Common myeloid progenitor, CD34-positive (primary cell): ENCODE data around the gene NPHP4.

Experiments used
- CTCF ChIA-PET: fragments of 350-600 bp; sonication (Branson Sonifier 250); formaldehyde crosslinking; loops from one replicate; lab custom pipeline; 2021; ENCODE audit warnings: antibody characterized with exemption; lab: Charles Lee
- POLR2A ChIA-PET: fragments of 350-600 bp; sonication (Branson Sonifier 250); formaldehyde crosslinking; loops from one replicate; lab custom pipeline; 2021; ENCODE audit warnings: antibody characterized with exemption; lab: Charles Lee
- DNase-seq, 3 donors: peaks; one replicate each; pipeline versions ENCODE4 v3.0.0 to v3.0.0-alpha.2; 2013
- H3K27ac ChIP-seq, 2 experiments: 1 replicate in 1 of 2; 2 replicates in 1 of 2; pipeline ENCODE4 v1.7.0; 2013; ENCODE audit warnings: inconsistent platforms in 2 of 2, low read length in 2 of 2, mild to moderate bottlenecking in 2 of 2, low read depth in 1 of 2, moderate library complexity in 1 of 2; ENCODE audit not compliant: severe bottlenecking in 2 of 2, insufficient read depth in 1 of 2, poor library complexity in 1 of 2
- H3K27me3 ChIP-seq, 5 experiments: replicated peaks in 2 of 5; 1 replicate in 3 of 5; 2 replicates in 2 of 5; pipeline versions ENCODE4 v1.6.1 to v1.7.0; 2013; ENCODE audit warnings: low read length in 4 of 5, mild to moderate bottlenecking in 2 of 5, moderate library complexity in 2 of 5, inconsistent platforms in 1 of 5; ENCODE audit not compliant: insufficient read depth in 5 of 5, control insufficient read depth in 4 of 5
- H3K36me3 ChIP-seq, 4 experiments: 1 replicate in 2 of 4; 2 replicates in 2 of 4; pipeline versions ENCODE4 v1.6.1 to v1.7.0; 2013; ENCODE audit warnings: low read length in 3 of 4, control low read depth in 1 of 4, mild to moderate bottlenecking in 1 of 4; ENCODE audit not compliant: control insufficient read depth in 4 of 4, insufficient read depth in 4 of 4
- H3K4me1 ChIP-seq, 4 experiments: 1 replicate in 3 of 4; 2 replicates in 1 of 4; pipeline versions ENCODE4 v1.6.1 to v1.7.1; 2013; ENCODE audit warnings: low read length in 3 of 4, mild to moderate bottlenecking in 3 of 4, control low read depth in 1 of 4, inconsistent platforms in 1 of 4, moderate library complexity in 1 of 4; ENCODE audit not compliant: control insufficient read depth in 4 of 4, insufficient read depth in 4 of 4; ENCODE audit errors: control extremely low read depth in 1 of 4
- H3K4me3 ChIP-seq, 7 experiments: 1 replicate in 4 of 7; 2 replicates in 3 of 7; pipeline versions ENCODE4 v1.5.1 to v1.7.0; 2013; ENCODE audit warnings: mild to moderate bottlenecking in 7 of 7, low read length in 6 of 7, moderate library complexity in 6 of 7, inconsistent platforms in 2 of 7, low read depth in 2 of 7, control low read depth in 1 of 7; ENCODE audit not compliant: insufficient read depth in 4 of 7, control insufficient read depth in 1 of 7; ENCODE audit errors: extremely low read depth in 1 of 7
- H3K9me3 ChIP-seq, 5 experiments: 1 replicate in 4 of 5; 2 replicates in 1 of 5; pipeline versions ENCODE4 v1.6.1 to v1.7.1; 2013; ENCODE audit warnings: low read length in 4 of 5, mild to moderate bottlenecking in 2 of 5, inconsistent platforms in 1 of 5, low read depth in 1 of 5, moderate library complexity in 1 of 5; ENCODE audit not compliant: control insufficient read depth in 4 of 5, insufficient read depth in 2 of 5; ENCODE audit errors: control extremely low read depth in 1 of 5
- WGBS: methylation state at CpG from one replicate; pipeline ENCODE4 v1.1.5; 2013; ENCODE audit not compliant: insufficient coverage; 5-methylcytosine and 5-hydroxymethylcytosine counted together

Gene NPHP4

GRCh38 chr1:5966543-5967205, 25.6 kb downstream of the NPHP4 start:
- DNase-seq, result no peak
- ChIA-PET CTCF (interaction anchor here (1.8 kb wide), 1 partner anchor 10 kb away, joined by 6 read pairs; no protein-coding TSS in a partner anchor), POLR2A (interaction anchor here (0.6 kb wide), 1 partner anchor 22 kb away, joined by 3 read pairs; no protein-coding TSS in a partner anchor)
- Histone ChIP-seq H3K4me1 (no peaks in the 10 kb centered on the region), H3K9me3 (no peaks in the 10 kb centered on the region), H3K4me3 (no peak overlapping the region), H3K27ac (no peak overlapping the region), H3K36me3 (peaks cover 0 to 19% (median 11%) of the 10 kb centered on the region in 4 experiments), H3K27me3 (no peaks in the 10 kb centered on the region)
- WGBS, result 93% methylated on average over 15 of the region's 17 CpGs

- no peak overlapping the region for H3K27ac ChIP-seq
- WGBS, result 92% methylated on average over 15 of the region's 16 CpGs
- ChIA-PET POLR2A (no interaction called here), CTCF (interaction anchor here (1.8 kb wide), 1 partner anchor 9 kb away, joined by 6 read pairs; no protein-coding TSS in a partner anchor)
- H3K4me1 ChIP-seq, result no peaks in the 10 kb centered on the region
- peaks cover 0 to 28% (median 16%) of the 10 kb centered on the region in 4 experiments for H3K36me3 ChIP-seq
- H3K27me3 ChIP-seq, result no peaks in the 10 kb centered on the region
- no peak for DNase-seq
- no peak overlapping the region for H3K4me3 ChIP-seq
- no peaks in the 10 kb centered on the region for H3K9me3 ChIP-seq
Measured at GRCh38 chr1:5965586-5966131, 26.6 kb downstream of the NPHP4 start.

GRCh38 chr1:5962265-5963105, 29.7 kb downstream of the NPHP4 start:
- ChIA-PET CTCF (no interaction called here), POLR2A (no interaction called here)
- no peak overlapping the region for H3K27ac ChIP-seq
- H3K4me1 ChIP-seq, result no peaks in the 10 kb centered on the region
- H3K4me3 ChIP-seq, result no peak overlapping the region
- 94% methylated on average over 23 of the region's 24 CpGs for WGBS
- DNase-seq, result no peak
- H3K27me3 ChIP-seq, result no peaks in the 10 kb centered on the region
- no peaks in the 10 kb centered on the region for H3K9me3 ChIP-seq
- H3K36me3 ChIP-seq, result peaks cover 0 to 29% (median 22%) of the 10 kb centered on the region in 4 experiments

- H3K4me3 ChIP-seq, result no peak overlapping the region
- no peak overlapping the region for H3K27ac ChIP-seq
- no peak for DNase-seq
- WGBS, result 99% methylated on average over 11 of the region's 11 CpGs
- ChIA-PET POLR2A (no interaction called here), CTCF (no interaction called here)
- H3K36me3 ChIP-seq, result peaks cover 0 to 25% (median 18%) of the 10 kb centered on the region in 4 experiments
- H3K27me3 ChIP-seq, result no peaks in the 10 kb centered on the region
- H3K4me1 ChIP-seq, result no peaks in the 10 kb centered on the region
- no peaks in the 10 kb centered on the region for H3K9me3 ChIP-seq
Measured at GRCh38 chr1:5961601-5962000, 30.6 kb downstream of the NPHP4 start.

- Histone ChIP-seq H3K36me3 (peaks cover 0 to 27% (median 20%) of the 10 kb centered on the region in 4 experiments), H3K4me1 (no peaks in the 10 kb centered on the region), H3K9me3 (no peaks in the 10 kb centered on the region), H3K27ac (no peak overlapping the region), H3K27me3 (no peaks in the 10 kb centered on the region), H3K4me3 (no peak overlapping the region)
- WGBS, result 95% methylated on average over 7 of the region's 7 CpGs
- ChIA-PET POLR2A (interaction anchor here (0.5 kb wide), 1 partner anchor 34 kb away, joined by 3 read pairs; no protein-coding TSS in a partner anchor), CTCF (no interaction called here)
- no peak for DNase-seq
Measured at GRCh38 chr1:5960336-5960735, 31.9 kb downstream of the NPHP4 start.

- CTCF ChIA-PET, result interaction anchor here (0.8 kb wide), 1 partner anchor 17 kb away, joined by 3 read pairs; no protein-coding TSS in a partner anchor
- no peak for DNase-seq
- no peaks in the 10 kb centered on the region for H3K9me3 ChIP-seq
- H3K27me3 ChIP-seq, result no peaks in the 10 kb centered on the region
- no peaks in the 10 kb centered on the region for H3K4me1 ChIP-seq
- H3K36me3 ChIP-seq, result peaks cover 0 to 27% (median 20%) of the 10 kb centered on the region in 4 experiments
- WGBS, result 98% methylated on average over 9 of the region's 9 CpGs
- no peak overlapping the region for H3K27ac ChIP-seq
- POLR2A ChIA-PET, result interaction anchor here (0.5 kb wide), 1 partner anchor 34 kb away, joined by 3 read pairs; no protein-coding TSS in a partner anchor
- H3K4me3 ChIP-seq, result no peak overlapping the region
Measured at GRCh38 chr1:5959667-5960230, 32.5 kb downstream of the NPHP4 start.
